Middle frontal gyrus (tissue), 1 donor: ENCODE results near the gene CTNNA3.
A peak's percentile ranks its signal among the peaks of the same experiment; 100 is the strongest.
"Not testable (repeated sequence)": the region's sequence is repeated elsewhere in the genome, so short reads cannot be mapped to it uniquely, and the experiment has no call there.

Experiments used
- DNase-seq: peaks from one replicate; pipeline ENCODE4 v3.0.0-alpha.2; 2015; ENCODE audit warnings: low spot score; ENCODE audit errors: extremely low spot score

The CTNNA3 gene

DNA sequence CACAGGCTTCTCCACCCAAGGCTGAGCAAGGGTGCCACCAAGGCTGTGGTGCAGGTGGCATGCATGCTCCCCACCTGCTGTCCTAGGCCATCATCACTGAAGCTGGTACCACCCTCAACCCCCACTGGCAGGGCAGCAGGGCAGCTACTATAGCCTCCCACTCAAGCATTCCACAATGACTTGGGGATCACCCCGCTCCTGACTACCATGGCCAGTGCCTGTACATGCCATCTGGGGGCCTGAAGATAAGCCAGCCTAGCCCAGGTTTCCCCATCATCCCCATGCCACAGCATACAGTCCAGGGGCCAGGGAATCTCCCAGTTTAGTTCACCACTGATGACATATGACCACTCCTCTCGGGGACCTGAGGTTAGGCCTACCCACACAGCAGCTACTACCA lies 1281.1 kb downstream of the CTNNA3 start:
- no peak for DNase-seq

DNA sequence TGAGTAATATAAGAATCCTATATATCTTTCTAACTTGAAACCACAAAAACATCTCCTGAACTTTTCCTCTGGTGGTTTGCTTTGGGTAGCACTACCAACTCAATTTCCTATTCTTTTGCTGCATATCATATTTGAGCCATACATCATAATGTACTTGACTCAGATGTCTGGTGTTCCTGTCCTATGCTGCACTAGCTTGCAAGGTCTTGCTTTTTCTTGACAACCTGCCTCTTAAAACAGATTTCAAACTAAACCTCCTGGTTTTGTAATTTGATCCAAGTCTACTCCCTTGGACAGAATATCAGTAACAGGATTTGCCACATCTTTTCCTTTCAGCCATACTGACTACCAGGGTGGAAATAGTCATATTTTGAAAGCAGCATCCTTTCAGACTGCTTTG lies 1290.4 kb downstream of the CTNNA3 start:
- DNase-seq, result no peak

DNA sequence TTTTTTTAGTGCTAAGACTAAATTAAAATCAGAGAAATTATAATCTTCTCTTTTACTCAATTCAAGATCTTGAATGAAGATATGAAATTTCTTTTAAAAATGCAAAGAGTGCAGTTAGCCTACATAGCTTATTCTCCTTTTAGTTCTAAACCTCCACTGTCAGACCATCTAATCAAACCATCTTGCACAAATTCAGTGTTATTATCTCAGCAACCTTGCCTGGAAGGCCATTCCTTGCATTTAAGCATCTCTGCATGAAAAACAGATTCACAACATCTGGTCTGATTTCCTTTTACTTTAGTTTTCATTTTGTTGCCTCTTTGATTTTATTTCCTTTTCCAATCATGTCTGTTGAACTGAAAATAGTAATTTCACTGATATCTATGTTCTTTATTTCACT lies 1297.3 kb downstream of the CTNNA3 start:
- no peak for DNase-seq

DNA sequence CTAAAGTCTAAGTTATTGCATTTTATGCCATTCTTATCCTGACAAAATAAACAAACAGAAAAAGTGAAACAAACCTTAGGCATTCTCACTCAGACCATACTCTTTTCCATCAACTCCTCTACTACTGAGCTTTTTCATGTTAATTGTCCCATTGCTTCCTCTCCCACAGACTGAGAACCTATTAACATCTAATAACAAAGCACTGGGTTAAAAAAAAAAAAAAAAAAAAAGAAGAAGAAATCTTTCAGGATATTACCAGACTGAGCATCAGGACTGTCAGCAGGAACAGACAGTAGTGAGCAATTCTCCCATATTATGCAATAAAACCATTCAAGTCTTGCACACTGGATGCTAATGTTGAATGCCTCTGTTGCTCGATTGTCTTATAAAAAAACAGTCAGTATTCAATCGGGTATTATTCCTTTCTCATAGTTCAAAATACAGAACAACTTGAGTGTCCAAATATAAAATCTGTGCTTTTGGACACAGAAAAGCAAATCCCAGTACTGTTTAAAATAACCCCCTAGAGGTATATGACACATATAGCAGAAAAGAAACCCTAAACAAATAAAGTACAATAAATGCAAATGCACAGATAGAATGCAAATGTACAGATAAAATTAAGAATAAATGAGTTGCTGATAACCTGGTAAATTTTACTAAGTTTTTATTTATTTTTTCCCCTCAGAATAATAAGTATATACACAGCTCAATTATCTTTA lies 1301.5 kb downstream of the CTNNA3 start:
- DNase-seq, result no peak

DNA sequence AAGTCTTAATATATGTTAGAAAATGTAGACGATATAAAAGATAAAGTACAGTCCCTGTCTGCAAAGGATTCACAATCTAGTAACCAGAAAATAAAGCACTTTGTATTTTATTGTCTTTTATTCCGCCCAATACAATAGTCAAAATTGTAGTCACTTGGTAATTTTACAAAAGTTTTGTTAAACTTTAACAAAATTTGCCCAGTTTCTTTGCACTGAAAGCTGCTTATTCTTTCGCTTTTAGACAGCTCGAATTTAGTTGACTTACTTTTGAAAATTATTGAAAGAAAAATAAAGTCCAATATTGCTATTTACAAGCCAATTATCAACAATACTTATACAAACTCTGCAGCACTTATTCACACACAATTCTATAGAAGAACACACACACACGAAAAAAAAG lies 1305.1 kb downstream of the CTNNA3 start:
- no peak for DNase-seq

DNA sequence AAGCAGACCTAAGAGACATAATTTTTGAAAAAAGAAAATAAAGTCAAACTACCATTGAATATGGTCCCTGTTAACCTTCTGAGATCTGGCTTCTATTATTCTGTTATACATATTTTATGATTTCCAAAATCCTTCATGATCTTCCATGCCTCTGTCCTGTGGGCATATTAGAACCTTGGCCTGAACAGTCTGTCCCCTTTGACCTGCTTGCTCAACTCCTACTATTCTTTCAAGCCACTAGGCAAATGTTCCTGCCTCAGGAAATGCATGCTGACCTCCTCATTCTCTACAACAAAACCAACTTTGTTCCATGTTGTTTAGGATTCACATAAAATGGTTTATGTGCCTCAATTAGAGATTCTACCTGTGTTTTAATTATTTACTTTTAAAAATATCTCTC lies 1315.0 kb downstream of the CTNNA3 start:
- DNase-seq, result no peak

DNA sequence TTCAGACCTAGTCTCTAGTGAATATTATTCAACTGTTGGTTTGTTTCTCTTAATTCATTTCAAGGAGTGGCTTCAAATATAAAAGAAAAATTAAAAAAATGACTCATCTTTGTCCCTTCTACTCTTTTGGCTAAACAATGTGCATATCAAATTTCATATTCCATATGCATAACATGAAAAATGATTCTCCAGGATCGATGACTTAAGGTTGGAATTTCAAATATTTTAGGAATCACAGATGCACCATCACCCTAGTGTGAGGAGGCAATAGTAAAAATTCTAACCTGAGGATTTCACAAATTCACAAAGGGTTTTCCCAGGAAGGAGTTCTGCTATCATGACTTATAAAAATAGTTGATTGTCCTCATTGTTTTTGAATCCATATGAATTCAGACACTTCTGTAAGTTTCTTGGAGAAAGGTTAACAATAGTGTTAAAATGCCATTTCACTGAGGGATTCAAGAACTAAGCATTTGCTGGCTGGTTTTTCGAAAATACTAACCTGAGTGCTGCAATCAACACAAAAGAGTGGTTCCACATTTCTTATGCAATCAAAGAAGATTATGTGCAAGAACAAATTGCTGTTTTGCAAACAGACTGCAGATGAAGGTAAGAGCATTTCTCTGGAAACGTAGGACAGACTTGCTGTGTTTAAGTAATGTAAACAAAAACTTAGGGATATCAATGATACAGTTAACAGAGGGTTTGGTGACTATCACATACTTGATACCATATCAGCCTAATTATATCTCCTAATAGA lies 1317.7 kb downstream of the CTNNA3 start:
- no peak for DNase-seq

DNA sequence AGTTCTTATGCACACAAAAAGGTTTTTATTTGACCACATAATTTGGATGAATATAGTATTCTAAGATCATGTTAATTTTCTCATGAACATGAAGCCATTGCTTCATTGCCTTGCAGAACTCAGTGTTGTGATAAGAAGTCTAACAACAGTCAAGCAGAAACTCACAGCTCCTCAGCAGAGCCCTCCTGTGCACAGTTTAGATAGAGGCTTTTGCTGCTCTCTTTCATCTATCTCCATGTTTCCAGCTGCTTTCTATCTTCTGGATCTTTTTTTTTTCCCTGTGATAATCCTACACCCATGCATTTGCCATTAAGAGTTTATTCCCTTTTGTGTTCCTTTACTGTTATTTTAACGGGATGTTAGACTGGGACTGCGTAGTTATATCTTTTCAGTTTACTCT lies 1327.8 kb downstream of the CTNNA3 start:
- no peak for DNase-seq

DNA sequence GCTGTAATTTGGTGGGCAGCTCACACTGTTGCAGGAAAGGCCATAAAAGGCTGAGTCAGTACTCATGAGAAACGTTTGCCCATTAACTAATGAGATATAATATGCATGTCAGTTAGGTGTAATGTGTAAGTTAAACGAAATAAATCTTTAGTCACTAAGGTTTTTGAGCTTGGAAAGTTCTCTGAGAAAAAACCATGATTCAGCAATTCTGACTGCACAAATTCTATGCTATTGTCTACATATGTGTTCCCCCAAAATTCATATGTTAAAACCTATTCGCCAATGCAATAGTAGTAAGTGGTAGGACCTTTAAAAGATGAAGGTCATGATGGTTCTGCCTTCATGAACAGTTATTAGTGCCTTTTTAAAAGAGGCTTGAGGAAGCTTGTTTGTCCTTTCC lies 1329.8 kb downstream of the CTNNA3 start:
- no peak for DNase-seq

DNA sequence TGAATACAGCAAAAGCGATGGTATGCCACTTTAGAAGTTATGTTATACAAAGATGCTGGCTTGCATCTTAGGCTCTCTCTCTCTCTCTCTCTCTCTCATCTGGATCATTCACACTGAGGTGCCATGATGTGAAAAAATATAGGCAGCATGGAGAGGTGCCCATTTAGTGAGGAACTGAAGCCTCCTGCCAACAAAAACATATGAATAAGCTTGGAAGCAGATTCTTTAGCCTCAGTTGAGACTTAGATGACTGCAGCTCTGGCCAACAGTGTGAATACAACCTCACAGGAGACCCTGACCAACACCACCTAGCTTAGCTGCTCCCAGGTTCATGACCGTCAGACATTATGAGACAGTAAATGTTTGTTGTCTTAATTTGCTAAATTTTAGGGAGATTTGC lies 1330.3 kb downstream of the CTNNA3 start:
- DNase-seq, result no peak

DNA sequence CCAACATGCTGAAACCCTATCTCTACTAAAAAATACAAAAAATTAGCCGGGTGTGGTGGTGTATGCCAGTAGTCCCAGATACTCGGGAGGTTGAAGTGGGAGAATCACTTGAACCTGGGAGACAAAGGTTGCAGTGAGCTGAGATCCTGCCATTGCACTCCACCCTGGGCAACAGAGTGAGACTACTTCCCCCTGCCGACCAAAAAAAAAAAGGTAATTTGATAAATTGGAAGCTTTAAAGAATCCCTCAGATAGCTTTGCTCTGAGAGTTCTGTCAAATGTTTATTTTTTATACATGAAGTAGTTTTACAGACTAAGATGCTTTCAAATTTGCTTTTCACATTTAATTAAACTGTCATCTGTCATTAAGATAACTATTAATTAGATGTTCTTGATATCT lies 1333.5 kb downstream of the CTNNA3 start:
- no peak for DNase-seq

DNA sequence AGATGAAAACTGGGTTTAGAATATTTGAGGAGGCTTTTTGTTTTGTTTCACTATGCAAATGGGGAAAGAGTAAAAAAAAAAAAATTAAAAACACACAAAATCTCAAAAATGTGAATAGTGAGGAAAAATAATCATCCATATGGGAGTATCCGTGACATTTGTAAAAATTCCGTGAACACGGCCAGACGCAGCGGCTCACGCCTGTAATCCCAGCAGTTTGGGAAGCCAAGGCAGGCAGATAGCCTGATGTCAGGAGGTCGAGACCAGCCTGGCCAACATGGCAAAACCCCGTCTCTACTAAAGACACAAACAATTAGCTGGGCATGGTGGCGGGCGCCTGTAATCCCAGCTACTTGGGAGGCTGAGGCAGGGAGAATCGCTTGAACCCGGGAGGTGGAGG lies 1342.2 kb downstream of the CTNNA3 start:
- DNase-seq, result not testable (repeated sequence)

DNA sequence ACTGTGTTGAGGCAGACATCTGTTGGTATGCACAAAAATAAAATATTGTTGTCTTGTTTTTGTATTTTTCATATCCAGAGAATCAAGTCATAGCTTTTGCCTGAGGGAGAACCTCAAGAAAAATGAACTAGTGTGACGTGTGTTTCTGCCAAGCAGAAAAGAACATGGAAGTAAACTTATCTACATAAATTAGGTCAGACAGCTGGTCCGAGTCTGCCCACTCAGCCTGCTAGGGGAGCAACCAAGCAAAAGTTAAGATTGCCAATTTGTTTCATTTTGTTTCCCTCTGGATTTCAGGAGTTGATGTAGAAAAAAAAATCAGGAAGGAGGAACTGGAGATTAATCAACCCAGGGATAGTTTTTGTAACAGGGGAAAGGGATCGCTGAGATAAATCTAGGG lies 1342.6 kb downstream of the CTNNA3 start:
- peak; percentile 7 for DNase-seq

DNA sequence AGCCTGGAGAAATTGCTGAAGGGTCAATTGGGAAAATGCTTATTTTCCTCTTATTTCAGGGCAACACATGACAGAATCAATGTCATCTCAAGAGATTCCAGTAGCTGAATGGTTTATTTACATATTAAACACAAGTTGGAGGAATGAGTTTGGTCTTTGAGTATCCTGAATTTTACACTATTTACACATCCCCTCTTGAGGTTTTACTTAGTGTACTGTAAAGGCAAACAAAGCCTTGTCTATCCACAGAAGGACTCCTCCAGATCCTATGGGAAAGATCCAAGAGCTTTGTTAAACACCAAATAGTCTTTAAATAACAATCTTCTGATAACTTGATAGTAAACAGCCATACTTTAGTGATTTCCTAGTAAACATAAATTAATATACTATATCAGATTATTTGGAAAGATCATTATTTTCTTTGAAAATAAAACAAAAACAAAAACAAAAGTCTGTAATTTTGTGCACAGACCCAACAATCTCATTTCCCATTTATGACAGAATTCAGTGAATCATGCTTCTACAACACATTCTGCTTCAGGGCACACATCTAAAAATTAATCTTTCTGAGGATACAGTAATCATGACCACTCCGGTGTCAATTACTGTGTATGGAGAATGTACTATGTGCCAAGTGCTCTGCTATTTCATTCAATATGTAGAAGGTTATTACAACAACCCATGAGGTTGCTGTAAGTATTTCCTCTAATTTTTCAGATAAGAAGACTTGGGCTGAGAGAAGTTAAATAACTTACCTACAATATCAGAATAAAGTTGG lies 1345.2 kb downstream of the CTNNA3 start:
- no peak for DNase-seq

DNA sequence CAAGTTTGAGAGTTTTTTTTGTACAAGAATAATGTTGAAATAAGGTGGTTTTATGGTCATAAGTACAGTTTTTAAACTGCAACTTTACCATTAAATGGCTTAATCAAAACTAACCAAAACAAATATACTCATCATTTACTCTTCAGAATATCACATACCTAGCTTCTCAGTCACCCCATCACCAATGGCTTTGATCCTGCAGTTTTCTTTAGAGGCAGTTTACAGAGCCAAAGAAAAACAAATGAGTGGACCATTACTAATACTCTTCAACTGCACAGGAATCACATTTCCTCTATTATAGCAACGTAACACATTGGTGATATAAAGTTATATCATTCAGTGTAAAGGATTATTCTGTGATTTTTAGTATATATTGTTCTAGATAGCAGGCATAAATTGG lies 1346.3 kb downstream of the CTNNA3 start:
- no peak for DNase-seq

DNA sequence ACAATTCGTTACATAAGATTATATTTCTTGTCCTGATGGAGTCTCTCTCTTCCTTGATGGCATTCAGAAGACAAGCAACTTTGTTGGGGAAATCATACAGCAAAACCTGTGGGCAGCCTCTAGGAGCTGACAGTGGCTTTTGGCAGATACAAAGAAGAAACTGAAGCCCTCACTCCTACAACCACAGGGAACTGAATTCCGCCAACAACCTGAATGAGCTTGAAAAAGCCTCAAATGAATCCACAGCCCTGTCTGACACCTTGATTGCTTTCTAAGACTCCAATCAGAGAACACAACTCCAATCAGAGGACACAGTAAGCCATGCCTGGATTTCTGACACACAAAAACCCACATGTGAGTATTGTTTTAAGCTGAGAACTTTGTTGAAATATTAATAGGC lies 1346.9 kb downstream of the CTNNA3 start:
- DNase-seq, result no peak

DNA sequence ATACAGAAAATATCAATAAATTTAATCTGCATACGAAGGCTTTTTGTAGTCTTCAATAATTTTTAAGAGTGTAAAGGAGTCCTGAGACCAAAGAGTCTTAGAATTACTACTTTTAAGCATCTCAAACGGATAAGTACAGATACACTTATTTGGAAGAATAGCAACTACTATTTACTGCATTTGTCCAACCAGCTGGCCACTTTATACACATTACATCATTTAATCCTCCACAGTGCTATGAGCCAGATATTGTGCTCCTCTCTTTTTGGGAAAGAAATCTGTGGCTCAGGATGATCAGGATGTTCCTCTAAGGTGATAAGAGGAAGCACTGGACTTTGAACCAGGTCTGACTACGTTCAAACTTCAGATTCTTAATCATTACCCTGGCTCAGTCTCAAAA lies 1358.8 kb downstream of the CTNNA3 start:
- no peak for DNase-seq

DNA sequence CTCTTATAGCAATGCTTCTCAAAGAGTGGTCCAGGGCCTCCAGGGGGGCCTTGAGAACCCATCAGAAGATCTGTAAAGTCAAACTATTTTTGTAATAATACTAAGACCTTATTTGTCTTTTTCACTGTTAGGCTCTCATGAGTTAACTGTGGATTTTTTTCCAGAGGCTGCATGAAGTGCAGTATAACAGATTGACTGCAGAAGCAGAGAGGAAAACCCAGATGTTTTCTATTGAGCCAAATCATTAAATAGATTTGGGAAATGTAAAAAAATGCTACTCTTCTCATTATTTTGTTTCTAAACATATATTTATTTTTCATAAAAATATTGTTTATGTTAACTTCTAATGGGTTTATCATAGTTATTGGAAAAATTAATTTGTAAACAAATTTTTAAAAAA lies 1359.2 kb downstream of the CTNNA3 start:
- no peak for DNase-seq

DNA sequence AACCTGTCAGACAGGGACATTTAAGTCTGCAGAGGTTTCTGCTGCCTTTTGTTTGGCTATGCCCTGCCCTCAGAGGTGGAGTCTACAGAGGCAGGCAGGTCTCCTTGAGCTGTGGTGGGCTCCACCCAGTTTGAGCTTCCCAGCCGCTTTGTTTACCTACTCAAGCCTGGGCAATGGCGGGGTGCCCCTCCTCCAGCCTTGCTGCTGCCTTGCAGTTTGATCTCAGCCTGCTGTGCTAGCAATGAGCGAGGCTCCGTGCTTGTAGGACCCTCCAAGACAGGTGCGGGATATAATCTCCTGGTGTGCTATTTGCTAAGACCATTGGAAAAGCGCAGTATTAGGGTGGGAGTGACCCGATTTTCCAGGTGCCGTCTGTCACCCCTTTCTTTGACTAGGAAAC lies 1360.2 kb downstream of the CTNNA3 start:
- DNase-seq, result not testable (repeated sequence)

DNA sequence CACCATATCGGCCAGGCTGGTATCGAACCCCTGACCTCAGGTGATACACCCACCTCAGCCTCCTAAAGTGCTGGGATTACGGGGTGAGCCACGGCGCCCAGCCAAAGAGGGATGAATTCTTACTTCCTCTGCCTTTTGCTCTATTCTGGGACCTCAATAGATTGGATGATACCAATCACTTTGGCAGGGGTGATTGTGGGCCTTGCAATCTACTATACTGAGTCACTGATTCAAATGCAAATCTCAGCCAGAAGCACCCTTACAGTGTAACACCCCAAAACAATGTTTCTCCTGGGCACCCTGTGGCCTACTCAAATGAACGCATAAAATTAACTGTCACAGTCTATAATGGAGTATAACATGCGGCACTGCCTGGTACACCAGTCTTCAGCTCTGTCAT lies 1366.8 kb downstream of the CTNNA3 start:
- DNase-seq, result no peak

DNA sequence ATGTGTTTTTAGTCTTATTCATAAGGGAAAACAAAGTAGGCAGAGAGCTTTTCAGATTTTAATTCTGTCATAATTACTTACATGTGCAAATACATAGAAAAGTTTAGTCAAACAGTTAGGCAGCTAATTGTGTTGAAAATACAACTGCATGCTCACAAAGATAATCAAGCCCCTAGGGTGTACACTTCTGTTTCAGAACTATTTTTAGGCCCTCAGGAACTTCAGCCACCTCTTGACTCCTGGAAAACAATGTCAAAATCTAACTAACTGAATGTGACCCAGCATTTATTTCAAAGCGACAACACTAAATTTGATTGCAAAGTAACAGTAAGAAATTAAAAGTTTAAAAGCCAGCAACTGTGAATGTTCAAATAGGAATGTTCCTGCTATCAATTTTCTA lies 1369.1 kb downstream of the CTNNA3 start:
- no peak for DNase-seq

DNA sequence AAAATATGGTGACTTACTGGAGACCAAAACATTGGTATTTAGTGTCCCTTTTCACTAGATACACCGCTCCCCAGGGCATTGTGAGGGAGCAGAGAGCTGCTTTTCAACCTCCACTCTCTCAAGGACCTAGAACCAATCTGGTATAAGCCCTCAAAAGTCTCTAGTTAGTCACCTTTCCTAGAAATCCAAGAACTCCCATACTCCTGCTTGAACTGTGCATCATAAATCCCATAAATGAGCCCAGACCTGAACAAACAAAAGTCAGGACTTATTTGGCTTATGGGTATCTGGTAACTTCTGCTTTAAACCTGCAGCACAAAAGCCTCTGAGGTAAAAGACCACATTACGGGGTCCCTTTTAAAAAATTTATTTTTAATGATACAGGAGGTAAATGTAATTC lies 1373.2 kb downstream of the CTNNA3 start:
- no peak for DNase-seq
